HG02642 (cell line): ENCODE data around the gene EDEM3.

Experiments used
- ATAC-seq: cut with Tn5 transposase; IDR thresholded peaks from one replicate; pipeline ENCODE4 v1.9.1; 2021; ENCODE audit warnings: mild to moderate bottlenecking; ENCODE audit not compliant: unreplicated experiment, poor library complexity

EDEM3 gene

GRCh38 chr1:184646824-184647223 is 107.8 kb downstream of the EDEM3 start:
- no peak for ATAC-seq

GRCh38 chr1:184646178-184646701 is 108.4 kb downstream of the EDEM3 start:
- no peak for ATAC-seq

GRCh38 chr1:184644771-184645170 is 109.9 kb downstream of the EDEM3 start:
- no peak for ATAC-seq

GRCh38 chr1:184643661-184644060 is 111.0 kb downstream of the EDEM3 start:
- ATAC-seq, result no peak

- no peak for ATAC-seq
These were observed 112.8 kb downstream of the EDEM3 start for GRCh38 chr1:184641894-184642293.

GRCh38 chr1:184640505-184640904 is 114.2 kb downstream of the EDEM3 start:
- ATAC-seq, result no peak
